ENCODE results near the gene CFTR.
A peak's percentile ranks its signal among the peaks of the same experiment; 100 is the strongest.

Gene CFTR

GRCh38 chr7:117592011-117592635 is 112.3 kb downstream of the CFTR start:
- no peak for FAIRE-seq

GRCh38 chr7:117596134-117596533 is 116.3 kb downstream of the CFTR start:
- FAIRE-seq = no peak

GRCh38 chr7:117597755-117598154 is 117.9 kb downstream of the CFTR start:
- FAIRE-seq = no peak

GRCh38 chr7:117600911-117601310 is 121.1 kb downstream of the CFTR start:
- no peak for FAIRE-seq

GRCh38 chr7:117603627-117604026 is 123.8 kb downstream of the CFTR start:
- FAIRE-seq = no peak

GRCh38 chr7:117605712-117606111 is 125.9 kb downstream of the CFTR start:
- FAIRE-seq = no peak

- FAIRE-seq = peak; percentile 70
These were observed 126.3 kb downstream of the CFTR start for GRCh38 chr7:117606132-117606531.

GRCh38 chr7:117610396-117610795 is 130.6 kb downstream of the CFTR start:
- FAIRE-seq = no peak

- no peak for FAIRE-seq
These were observed 132.8 kb downstream of the CFTR start for GRCh38 chr7:117612637-117613036.

- no peak for FAIRE-seq
These were observed 136.9 kb downstream of the CFTR start for GRCh38 chr7:117616694-117617093.

GRCh38 chr7:117619681-117620080 is 139.9 kb downstream of the CFTR start:
- FAIRE-seq = no peak

GRCh38 chr7:117621075-117621618 is 141.3 kb downstream of the CFTR start:
- FAIRE-seq = no peak

- no peak for FAIRE-seq
These were observed 143.8 kb downstream of the CFTR start for GRCh38 chr7:117623606-117624005.

- no peak for FAIRE-seq
These were observed 150.7 kb downstream of the CFTR start for GRCh38 chr7:117630501-117630900.

GRCh38 chr7:117630907-117631564 is 151.2 kb downstream of the CFTR start:
- FAIRE-seq = no peak

- no peak for FAIRE-seq
These were observed 151.8 kb downstream of the CFTR start for GRCh38 chr7:117631652-117632051.

GRCh38 chr7:117637937-117638336 is 158.1 kb downstream of the CFTR start:
- FAIRE-seq = no peak

- no peak for FAIRE-seq
These were observed 160.1 kb downstream of the CFTR start for GRCh38 chr7:117639966-117640365.

GRCh38 chr7:117640465-117640864 is 160.6 kb downstream of the CFTR start:
- no peak for FAIRE-seq

GRCh38 chr7:117645481-117646165 is 165.8 kb downstream of the CFTR start:
- no peak for FAIRE-seq

GRCh38 chr7:117648203-117648866 is 168.5 kb downstream of the CFTR start:
- no peak for FAIRE-seq

GRCh38 chr7:117652943-117653680 is 173.3 kb downstream of the CFTR start:
- no peak for FAIRE-seq

- no peak for FAIRE-seq
These were observed 175.0 kb downstream of the CFTR start for GRCh38 chr7:117654780-117655179.
